Astrocyte (in vitro differentiated cells and primary cell): ENCODE data around the gene ZNF385B.

Experiments
- EZH2 ChIP-seq: IDR thresholded peaks from 2 replicates; pipeline ENCODE4 v1.6.1; 2012; ENCODE audit warnings: mild to moderate bottlenecking, low read length, inconsistent platforms; ENCODE audit not compliant: insufficient read depth
- TF ChIP-seq, protein P1 (sequence below): IDR thresholded peaks from 2 replicates; pipeline ENCODE4 v1.5.1; 2011; ENCODE audit warnings: low read depth, mild to moderate bottlenecking, inconsistent platforms, low read length, moderate library complexity; ENCODE audit not compliant: insufficient read depth

DNA sequence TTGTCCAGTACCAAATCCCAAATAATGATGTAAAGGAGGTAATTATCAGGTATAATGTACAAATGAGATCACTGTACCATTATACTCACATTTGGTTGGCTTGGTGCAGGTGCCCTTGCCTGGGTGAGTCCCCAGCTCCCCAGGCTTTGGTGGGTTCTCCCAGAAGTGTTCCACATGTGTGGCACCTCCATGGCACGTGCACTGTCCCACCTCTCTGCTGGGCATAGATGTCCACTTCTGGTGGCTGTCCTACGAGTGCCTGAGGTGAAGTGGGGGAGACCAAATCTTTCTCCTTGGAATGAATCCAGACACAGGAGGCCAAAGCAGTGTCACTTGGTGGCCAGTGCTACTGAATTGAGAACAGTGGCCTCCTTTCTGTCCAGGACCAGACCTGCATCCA lies 434.3 kb downstream of the ZNF385B start:
- TF ChIP-seq, protein P1, sequence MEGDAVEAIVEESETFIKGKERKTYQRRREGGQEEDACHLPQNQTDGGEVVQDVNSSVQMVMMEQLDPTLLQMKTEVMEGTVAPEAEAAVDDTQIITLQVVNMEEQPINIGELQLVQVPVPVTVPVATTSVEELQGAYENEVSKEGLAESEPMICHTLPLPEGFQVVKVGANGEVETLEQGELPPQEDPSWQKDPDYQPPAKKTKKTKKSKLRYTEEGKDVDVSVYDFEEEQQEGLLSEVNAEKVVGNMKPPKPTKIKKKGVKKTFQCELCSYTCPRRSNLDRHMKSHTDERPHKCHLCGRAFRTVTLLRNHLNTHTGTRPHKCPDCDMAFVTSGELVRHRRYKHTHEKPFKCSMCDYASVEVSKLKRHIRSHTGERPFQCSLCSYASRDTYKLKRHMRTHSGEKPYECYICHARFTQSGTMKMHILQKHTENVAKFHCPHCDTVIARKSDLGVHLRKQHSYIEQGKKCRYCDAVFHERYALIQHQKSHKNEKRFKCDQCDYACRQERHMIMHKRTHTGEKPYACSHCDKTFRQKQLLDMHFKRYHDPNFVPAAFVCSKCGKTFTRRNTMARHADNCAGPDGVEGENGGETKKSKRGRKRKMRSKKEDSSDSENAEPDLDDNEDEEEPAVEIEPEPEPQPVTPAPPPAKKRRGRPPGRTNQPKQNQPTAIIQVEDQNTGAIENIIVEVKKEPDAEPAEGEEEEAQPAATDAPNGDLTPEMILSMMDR, result no peak
- no peak for TF ChIP-seq EZH2
